SK-N-SH (cell line): Measurements from ENCODE around the gene KISS1R. TPM values are rescaled to one million over a fixed set of nuclear protein-coding genes. Genes with fewer than 3 reads are reported as not detected.

Experiments used
- CTCF ChIA-PET: fragments of 300-600, 350-600 bp; formaldehyde crosslinking; extraction: SDS; loops from one replicate; lab custom pipeline; 2021; lab: Yijun Ruan, JAX
- POLR2A ChIA-PET: fragments of 350-600 bp; sonication (Branson Sonifier 250); formaldehyde crosslinking; extraction: SDS; loops from one replicate; lab custom pipeline; 2020; ENCODE audit warnings: antibody characterized with exemption, inconsistent platforms; lab: Yijun Ruan, JAX
- DNase-seq: peaks from one replicate; pipeline ENCODE4 v3.0.0; 2012
- H2AFZ ChIP-seq: fragments of 200-600 bp; sonication (generic); 2 replicates; pipeline ENCODE4 v1.8.1; 2016; ENCODE audit warnings: antibody characterized with exemption, mild to moderate bottlenecking, low read depth
- H3F3A ChIP-seq: fragments of 200-600 bp; sonication (generic); replicated peaks from 2 replicates; pipeline ENCODE3; 2016; ENCODE audit warnings: antibody characterized with exemption, mild to moderate bottlenecking; ENCODE audit not compliant: insufficient read depth
- H3K27ac ChIP-seq, 2 experiments: fragments of 200-500 bp in 1 of 2; fragments of 200-600 bp in 1 of 2; sonication (Bioruptor generic) in 1 of 2; sonication (generic), shearing (Covaris generic) in 1 of 2; 2 replicates each; pipeline versions ENCODE4 v1.5.1 to v1.6.1; 2014 to 2016; ENCODE audit warnings: low read depth in 2 of 2, inconsistent platforms in 1 of 2, low read length in 1 of 2, mild to moderate bottlenecking in 1 of 2, mixed read lengths in 1 of 2
- H3K27me3 ChIP-seq: fragments of 200-600 bp; sonication (generic), shearing (Covaris generic); 2 replicates; pipeline ENCODE4 v1.6.1; 2016; ENCODE audit warnings: mixed run types; ENCODE audit not compliant: insufficient read depth
- H3K36me3 ChIP-seq, 2 experiments: fragments of 200-500 bp in 1 of 2; fragments of 200-600 bp in 1 of 2; sonication (Bioruptor generic) in 1 of 2; sonication (generic) in 1 of 2; replicated peaks in 1 of 2; 2 replicates each; pipeline versions ENCODE3 to v1.5.1; 2014 to 2016; ENCODE audit warnings: low read length in 1 of 2, mild to moderate bottlenecking in 1 of 2; ENCODE audit not compliant: insufficient read depth in 2 of 2, control insufficient read depth in 1 of 2
- H3K4me1 ChIP-seq, 2 experiments: fragments of 200-500 bp in 1 of 2; fragments of 200-600 bp in 1 of 2; sonication (Bioruptor generic) in 1 of 2; sonication (generic), shearing (Covaris generic) in 1 of 2; 2 replicates each; pipeline versions ENCODE4 v1.5.1 to v1.6.1; 2014 to 2016; ENCODE audit warnings: low read depth in 1 of 2, low read length in 1 of 2, mixed run types in 1 of 2; ENCODE audit not compliant: insufficient read depth in 2 of 2, control insufficient read depth in 1 of 2
- H3K4me2 ChIP-seq: fragments of 200-600 bp; sonication (generic), shearing (Covaris generic); 2 replicates; pipeline ENCODE4 v1.6.1; 2017; ENCODE audit warnings: mixed run types
- H3K4me3 ChIP-seq, 2 experiments: fragments of 200-500 bp in 1 of 2; fragments of 200-600 bp in 1 of 2; sonication (Bioruptor generic) in 1 of 2; sonication (generic), shearing (Covaris generic) in 1 of 2; 2 replicates each; pipeline versions ENCODE4 v1.5.1 to v1.8.1; 2014 to 2016; ENCODE audit warnings: low read depth in 2 of 2, inconsistent platforms in 1 of 2, low read length in 1 of 2, mild to moderate bottlenecking in 1 of 2, mixed read lengths in 1 of 2, moderate library complexity in 1 of 2
- H3K79me2 ChIP-seq: fragments of 200-600 bp; sonication (generic); 2 replicates; pipeline ENCODE4 v1.8.1; 2017; ENCODE audit warnings: mild to moderate bottlenecking; ENCODE audit not compliant: insufficient read depth
- H3K9ac ChIP-seq: fragments of 200-600 bp; sonication (generic); 2 replicates; pipeline ENCODE4 v1.6.1; 2017; ENCODE audit warnings: mixed run types
- H3K9me2 ChIP-seq: fragments of 200-600 bp; sonication (generic); 2 replicates; pipeline ENCODE4 v1.6.1; 2017; ENCODE audit warnings: mixed run types
- H3K9me3 ChIP-seq: fragments of 200-600 bp; sonication (generic); 2 replicates; pipeline ENCODE4 v1.6.1; 2017; ENCODE audit warnings: mixed run types, mild to moderate bottlenecking, moderate library complexity
- H4K20me1 ChIP-seq: fragments of 200-600 bp; sonication (generic); 2 replicates; pipeline ENCODE4 v1.6.1; 2017; ENCODE audit warnings: mild to moderate bottlenecking, mixed run types; ENCODE audit not compliant: insufficient read depth
- CHD2 ChIP-seq: fragments of 150-350 bp; IDR thresholded peaks from 2 replicates; pipeline ENCODE4 v1.6.1; 2018; ENCODE audit warnings: low read length; ENCODE audit not compliant: partially characterized antibody
- FOSL2 ChIP-seq: IDR thresholded peaks from 2 replicates; pipeline ENCODE4 v1.4.0; 2012; ENCODE audit warnings: low read depth, mild to moderate bottlenecking, moderate library complexity, borderline replicate concordance
- FOXJ3 ChIP-seq: sonication (generic); formaldehyde crosslinking; IDR thresholded peaks from 2 replicates; pipeline ENCODE4 v1.5.1; 2020; ENCODE audit warnings: mild to moderate bottlenecking, missing genetic modification reagents
- GATA2 ChIP-seq: sonication (generic); formaldehyde crosslinking; IDR thresholded peaks from 2 replicates; pipeline ENCODE4 v1.5.0; 2020; ENCODE audit warnings: mild to moderate bottlenecking, missing genetic modification reagents
- JUND ChIP-seq: IDR thresholded peaks from 2 replicates; pipeline ENCODE4 v1.4.0; 2012
- NFIC ChIP-seq: IDR thresholded peaks from 2 replicates; pipeline ENCODE4 v1.4.0; 2012; ENCODE audit warnings: borderline replicate concordance
- RAD21 ChIP-seq: IDR thresholded peaks from 2 replicates; pipeline ENCODE4 v1.6.1; 2012; ENCODE audit warnings: mild to moderate bottlenecking, low read length
- RCOR1 ChIP-seq: fragments of 150-350 bp; IDR thresholded peaks from 2 replicates; pipeline ENCODE4 v1.6.1; 2017; ENCODE audit warnings: antibody characterized with exemption, low read length
- RXRA ChIP-seq: IDR thresholded peaks from 2 replicates; pipeline ENCODE4 v1.4.0; 2012; ENCODE audit warnings: low read depth, mild to moderate bottlenecking, borderline replicate concordance
- SIN3A ChIP-seq: IDR thresholded peaks from 2 replicates; pipeline ENCODE4 v1.6.1; 2012; ENCODE audit warnings: low read depth, mild to moderate bottlenecking, low read length, moderate library complexity, borderline replicate concordance
- USF2 ChIP-seq: fragments of 150-350 bp; IDR thresholded peaks from 2 replicates; pipeline ENCODE4 v1.6.1; 2017; ENCODE audit warnings: antibody characterized with exemption, low read length, low read depth, borderline replicate concordance
- WGBS: methylation state at CpG from one replicate; pipeline ENCODE4 v1.1.6; 2017; ENCODE audit warnings: low lambda C conversion rate; 5-methylcytosine and 5-hydroxymethylcytosine counted together
- polyA plus RNA-seq, 3 experiments: library from polyadenylated mRNA; depleted of rRNA; stranded (reverse); fragments of >200 nt; gene quantifications; 2 replicates each; pipeline ENCODE4 v1.2.3, GENCODE V29; 2012

KISS1R gene
- polyA plus RNA-seq, 1 of the 3 experiments (the other 2 are of a cell fraction) = not detected

GRCh38 chr19:918152-918437 lies 962 bp downstream of the KISS1R start:
- H3K9me3 ChIP-seq = no peaks in the 10 kb centered on the region
- CTCF ChIA-PET = interaction anchor here (0.7 to 11.2 kb wide), 6 partner anchors 10 to 136 kb away, joined by 3 to 161 read pairs (median 14); partner anchors contain the start of genes CFD and WDR18
- H3K36me3 ChIP-seq = no peaks in the 10 kb centered on the region
- no peak overlapping the region; a peak in 1 of 4 replicates for H3K4me3 ChIP-seq
- H3K79me2 ChIP-seq = no peaks in the 10 kb centered on the region
- no peaks in the 10 kb centered on the region for H4K20me1 ChIP-seq
- POLR2A ChIA-PET = no interaction called here
- WGBS = 0% methylated on average over 2 of the region's 12 CpGs
- H2AFZ ChIP-seq = no peak overlapping the region
- H3K9ac ChIP-seq = no peak overlapping the region
- H3K27ac ChIP-seq = no peak overlapping the region
- no peak for DNase-seq
- no peaks in the 10 kb centered on the region for H3K9me2 ChIP-seq
- TF ChIP-seq RXRA (no peak), JUND (no peak), RAD21 (no peak), FOSL2 (no peak), FOXJ3 (no peak)
- H3F3A ChIP-seq = peaks cover 26% of the 10 kb centered on the region
- peaks cover 41% of the 10 kb centered on the region for H3K27me3 ChIP-seq
- peak overlapping the region; percentile 63; the same call in 1 of the 2 replicates for H3K4me2 ChIP-seq
- H3K4me1 ChIP-seq = peaks cover 0 to 15% of the 10 kb centered on the region in 2 experiments; a peak in 2 of 4 replicates

- TF ChIP-seq GATA2 (CRISPR knock-in tag) (no peak), RCOR1 (no peak), FOXJ3 (no peak), CHD2 (no peak), SIN3A (no peak), USF2 (no peak), NFIC (no peak)
- no peaks in the 10 kb centered on the region for H4K20me1 ChIP-seq
- H3F3A ChIP-seq = peaks cover 26% of the 10 kb centered on the region
- H3K9me2 ChIP-seq = no peaks in the 10 kb centered on the region
- 6% methylated on average over 39 of the region's 58 CpGs for WGBS
- no peaks in the 10 kb centered on the region for H3K79me2 ChIP-seq
- H3K9me3 ChIP-seq = no peaks in the 10 kb centered on the region
- no peak overlapping the region for H3K9ac ChIP-seq
- no peak for DNase-seq
- CTCF ChIA-PET = interaction anchor here (0.7 to 11.2 kb wide), 7 partner anchors 11 to 137 kb away, joined by 3 to 161 read pairs (median 20); partner anchors contain the start of genes CFD and WDR18
- peaks cover 41% of the 10 kb centered on the region for H3K27me3 ChIP-seq
- H3K36me3 ChIP-seq = no peaks in the 10 kb centered on the region
- no peak overlapping the region for H3K4me3 ChIP-seq
- POLR2A ChIA-PET = no interaction called here
- H3K4me1 ChIP-seq = peaks cover 0 to 17% of the 10 kb centered on the region in 2 experiments; a peak in 2 of 4 replicates
- no peak overlapping the region for H3K27ac ChIP-seq
- no peak overlapping the region for H2AFZ ChIP-seq
- H3K4me2 ChIP-seq = no peak overlapping the region
Measured at GRCh38 chr19:918481-919198, 1.5 kb downstream of the KISS1R start.
